ENCODE measurements around the gene CABLES1. TPM values are rescaled to one million over a fixed set of nuclear protein-coding genes. Genes with fewer than 3 reads are reported as not detected.

The CABLES1 gene
- total RNA-seq, 2 experiments from 2014 or later = not detected

GRCh38 chr18:23260926-23261590 lies 125.8 kb downstream of the CABLES1 start:
- no peak overlapping the region for H3K27ac ChIP-seq (ENCODE audit: low read depth in 1 of 2, low read length in 2 of 2)
- no peak overlapping the region for H3K4me3 ChIP-seq (ENCODE audit: low read length)
- Mint-ChIP-seq H3K27me3 (no peaks in the 10 kb centered on the region), H3K4me1 (ENCODE audit: low read depth) (peaks cover 40% of the 10 kb centered on the region), H3K9me3 (no peaks in the 10 kb centered on the region), H3K36me3 (ENCODE audit: low read depth) (no peaks in the 10 kb centered on the region), H3K27ac (peak overlapping the region; percentile 71), H3K4me3 (no peak overlapping the region)
- no peaks in the 10 kb centered on the region for H3K9me3 ChIP-seq (ENCODE audit: control insufficient read depth in 1 of 2, insufficient read depth in 1 of 2, low read length in 2 of 2)
- ChIA-PET CTCF (interaction anchor here (1.3 kb wide), 1 partner anchor 129 kb away, joined by 4 read pairs; no protein-coding TSS in a partner anchor), POLR2A (interaction anchor here (0.9 kb wide), 1 partner anchor 23 kb away, joined by 3 read pairs; no protein-coding TSS in a partner anchor)
- no peak for TF ChIP-seq CTCF (IDR thresholded peaks at IDR 0.05)
- no peaks in the 10 kb centered on the region for H3K27me3 ChIP-seq (ENCODE audit: control insufficient read depth in 1 of 2, insufficient read depth in 2 of 2, low read length in 2 of 2)
- peaks cover 35% of the 10 kb centered on the region for H3K4me1 ChIP-seq (ENCODE audit: insufficient read depth, low read length)
- H3K36me3 ChIP-seq (ENCODE audit: insufficient read depth, low read length) = no peaks in the 10 kb centered on the region
- intact Hi-C loops (cut with DNase I, micrococcal nuclease) = no loop called here
- peak; percentile 52 for ATAC-seq (ENCODE audit: poor library complexity)
- DNase-seq = peak in 1 of 14 experiments; percentile 21

- Histone ChIP-seq H3K4me3 (ENCODE audit: low read length) (no peak overlapping the region), H3K9me3 (ENCODE audit: control insufficient read depth in 1 of 2, insufficient read depth in 1 of 2, low read length in 2 of 2) (no peaks in the 10 kb centered on the region), H3K36me3 (ENCODE audit: insufficient read depth, low read length) (no peaks in the 10 kb centered on the region), H3K4me1 (ENCODE audit: insufficient read depth, low read length) (peaks cover 28% of the 10 kb centered on the region), H3K27me3 (ENCODE audit: control insufficient read depth in 1 of 2, insufficient read depth in 2 of 2, low read length in 2 of 2) (no peaks in the 10 kb centered on the region), H3K27ac (ENCODE audit: low read depth in 1 of 2, low read length in 2 of 2) (no peak overlapping the region)
- Mint-ChIP-seq H3K4me3 (no peak overlapping the region), H3K36me3 (ENCODE audit: low read depth) (no peaks in the 10 kb centered on the region), H3K4me1 (ENCODE audit: low read depth) (peaks cover 25% of the 10 kb centered on the region), H3K27ac (no peak overlapping the region), H3K27me3 (no peaks in the 10 kb centered on the region), H3K9me3 (no peaks in the 10 kb centered on the region)
- DNase-seq (no peak), ATAC-seq (ENCODE audit: poor library complexity) (no peak)
- ChIA-PET CTCF (interaction anchor here (0.6 kb wide), 1 partner anchor 82 kb away, joined by 3 read pairs; no protein-coding TSS in a partner anchor), POLR2A (no interaction called here)
- intact Hi-C loops (cut with DNase I, micrococcal nuclease) = no loop called here
- no peak for TF ChIP-seq CTCF (IDR thresholded peaks at IDR 0.05)
Observed at GRCh38 chr18:23263551-23264235, 128.4 kb downstream of the CABLES1 start.

DNA sequence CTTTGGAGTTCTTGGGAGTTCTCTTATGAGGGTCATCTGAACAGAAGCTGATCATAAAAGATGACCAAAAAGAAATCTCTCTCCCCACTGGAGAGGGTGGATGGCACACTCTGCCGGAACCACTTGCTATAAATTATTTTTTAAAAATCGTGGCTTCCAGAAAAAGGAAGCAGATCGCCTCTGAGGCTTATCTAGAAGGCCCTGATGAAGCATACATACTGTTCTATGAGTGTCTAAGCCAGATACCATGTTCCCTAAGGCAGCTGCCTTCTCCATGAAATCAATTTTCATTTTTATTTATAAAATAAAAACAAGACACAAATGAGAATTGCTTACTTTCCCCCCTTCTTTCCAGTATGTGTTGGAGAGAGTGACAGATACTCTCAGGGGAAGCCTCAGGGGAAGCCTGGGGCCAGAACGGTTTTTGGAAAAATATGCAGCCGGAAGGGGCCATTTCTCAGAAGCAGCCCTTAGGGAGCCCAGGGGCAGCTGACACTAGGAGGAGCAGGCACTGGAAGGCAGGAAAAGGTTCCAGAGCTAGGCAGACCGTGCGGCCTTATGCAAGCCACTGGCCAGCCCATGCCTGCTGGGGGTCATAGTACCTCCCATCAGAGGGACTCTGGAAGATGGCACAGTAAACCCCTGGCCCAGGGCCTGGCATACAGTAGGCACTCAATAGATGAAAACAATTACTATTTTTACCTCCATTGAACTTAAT lies 130.6 kb downstream of the CABLES1 start:
- peaks cover 8% of the 10 kb centered on the region for H3K4me1 ChIP-seq (ENCODE audit: insufficient read depth, low read length)
- Mint-ChIP-seq H3K27ac (no peak overlapping the region), H3K9me3 (peaks cover 6% of the 10 kb centered on the region), H3K4me1 (ENCODE audit: low read depth) (peaks cover 12% of the 10 kb centered on the region), H3K36me3 (ENCODE audit: low read depth) (peaks cover 5% of the 10 kb centered on the region), H3K4me3 (no peak overlapping the region), H3K27me3 (no peaks in the 10 kb centered on the region)
- no peaks in the 10 kb centered on the region for H3K36me3 ChIP-seq (ENCODE audit: insufficient read depth, low read length)
- H3K27me3 ChIP-seq (ENCODE audit: control insufficient read depth in 1 of 2, insufficient read depth in 2 of 2, low read length in 2 of 2) = no peaks in the 10 kb centered on the region
- CTCF ChIA-PET = no interaction called here
- H3K27ac ChIP-seq (ENCODE audit: low read depth in 1 of 2, low read length in 2 of 2) = no peak overlapping the region
- H3K9me3 ChIP-seq (ENCODE audit: control insufficient read depth in 1 of 2, insufficient read depth in 1 of 2, low read length in 2 of 2) = peaks cover 9 to 10% of the 10 kb centered on the region in 2 experiments
- no peak for TF ChIP-seq CTCF (IDR thresholded peaks at IDR 0.05)
- no peak overlapping the region for H3K4me3 ChIP-seq (ENCODE audit: low read length)
- ATAC-seq (ENCODE audit: poor library complexity) = no peak
- POLR2A ChIA-PET = no interaction called here
- intact Hi-C loops (cut with DNase I, micrococcal nuclease) = no loop called here
- DNase-seq = no peak
